Common myeloid progenitor, CD34-positive (primary cell): ENCODE measurements around the gene WDR20.
A peak's percentile ranks its signal among the peaks of the same experiment; 100 is the strongest.

Source experiments
- CTCF ChIA-PET: fragments of 350-600 bp; sonication (Branson Sonifier 250); formaldehyde crosslinking; loops from one replicate; lab custom pipeline; 2021; ENCODE audit warnings: antibody characterized with exemption; lab: Charles Lee
- POLR2A ChIA-PET: fragments of 350-600 bp; sonication (Branson Sonifier 250); formaldehyde crosslinking; loops from one replicate; lab custom pipeline; 2021; ENCODE audit warnings: antibody characterized with exemption; lab: Charles Lee
- DNase-seq, 3 donors: peaks; one replicate each; pipeline versions ENCODE4 v3.0.0 to v3.0.0-alpha.2; 2013
- H3K27ac ChIP-seq, 2 experiments: 1 replicate in 1 of 2; 2 replicates in 1 of 2; pipeline ENCODE4 v1.7.0; 2013; ENCODE audit warnings: inconsistent platforms in 2 of 2, low read length in 2 of 2, mild to moderate bottlenecking in 2 of 2, low read depth in 1 of 2, moderate library complexity in 1 of 2; ENCODE audit not compliant: severe bottlenecking in 2 of 2, insufficient read depth in 1 of 2, poor library complexity in 1 of 2
- H3K27me3 ChIP-seq, 5 experiments: replicated peaks in 2 of 5; 1 replicate in 3 of 5; 2 replicates in 2 of 5; pipeline versions ENCODE4 v1.6.1 to v1.7.0; 2013; ENCODE audit warnings: low read length in 4 of 5, mild to moderate bottlenecking in 2 of 5, moderate library complexity in 2 of 5, inconsistent platforms in 1 of 5; ENCODE audit not compliant: insufficient read depth in 5 of 5, control insufficient read depth in 4 of 5
- H3K36me3 ChIP-seq, 4 experiments: 1 replicate in 2 of 4; 2 replicates in 2 of 4; pipeline versions ENCODE4 v1.6.1 to v1.7.0; 2013; ENCODE audit warnings: low read length in 3 of 4, control low read depth in 1 of 4, mild to moderate bottlenecking in 1 of 4; ENCODE audit not compliant: control insufficient read depth in 4 of 4, insufficient read depth in 4 of 4
- H3K4me1 ChIP-seq, 4 experiments: 1 replicate in 3 of 4; 2 replicates in 1 of 4; pipeline versions ENCODE4 v1.6.1 to v1.7.1; 2013; ENCODE audit warnings: low read length in 3 of 4, mild to moderate bottlenecking in 3 of 4, control low read depth in 1 of 4, inconsistent platforms in 1 of 4, moderate library complexity in 1 of 4; ENCODE audit not compliant: control insufficient read depth in 4 of 4, insufficient read depth in 4 of 4; ENCODE audit errors: control extremely low read depth in 1 of 4
- H3K4me3 ChIP-seq, 7 experiments: 1 replicate in 4 of 7; 2 replicates in 3 of 7; pipeline versions ENCODE4 v1.5.1 to v1.7.0; 2013; ENCODE audit warnings: mild to moderate bottlenecking in 7 of 7, low read length in 6 of 7, moderate library complexity in 6 of 7, inconsistent platforms in 2 of 7, low read depth in 2 of 7, control low read depth in 1 of 7; ENCODE audit not compliant: insufficient read depth in 4 of 7, control insufficient read depth in 1 of 7; ENCODE audit errors: extremely low read depth in 1 of 7
- H3K9me3 ChIP-seq, 5 experiments: 1 replicate in 4 of 5; 2 replicates in 1 of 5; pipeline versions ENCODE4 v1.6.1 to v1.7.1; 2013; ENCODE audit warnings: low read length in 4 of 5, mild to moderate bottlenecking in 2 of 5, inconsistent platforms in 1 of 5, low read depth in 1 of 5, moderate library complexity in 1 of 5; ENCODE audit not compliant: control insufficient read depth in 4 of 5, insufficient read depth in 2 of 5; ENCODE audit errors: control extremely low read depth in 1 of 5
- WGBS: methylation state at CpG from one replicate; pipeline ENCODE4 v1.1.5; 2013; ENCODE audit not compliant: insufficient coverage; 5-methylcytosine and 5-hydroxymethylcytosine counted together

The WDR20 gene

GRCh38 chr14:102140750-102141145 lies 1.1 kb downstream of the WDR20 start:
- peaks cover 10 to 24% (median 19%) of the 10 kb centered on the region in 4 experiments for H3K4me1 ChIP-seq
- peak overlapping the region; percentile 96 to 100 (median 99) for H3K4me3 ChIP-seq
- CTCF ChIA-PET = interaction anchor here (0.6 kb wide), 1 partner anchor 63 kb away, joined by 3 read pairs; no protein-coding TSS in a partner anchor
- peaks cover 0 to 2% (median 0%) of the 10 kb centered on the region in 4 experiments for H3K36me3 ChIP-seq
- 5% methylated on average over 6 of the region's 9 CpGs for WGBS
- POLR2A ChIA-PET = no interaction called here
- peak overlapping the region; percentile 82 to 94 for H3K27ac ChIP-seq
- no peaks in the 10 kb centered on the region for H3K9me3 ChIP-seq
- no peaks in the 10 kb centered on the region for H3K27me3 ChIP-seq
- DNase-seq = no peak

- H3K36me3 ChIP-seq = peaks cover 0 to 2% (median 0%) of the 10 kb centered on the region in 4 experiments
- DNase-seq = no peak
- no peaks in the 10 kb centered on the region for H3K9me3 ChIP-seq
- no CpG with 5 or more reads among the region's 4 CpGs for WGBS
- H3K27me3 ChIP-seq = no peaks in the 10 kb centered on the region
- no peak overlapping the region for H3K27ac ChIP-seq
- ChIA-PET POLR2A (no interaction called here), CTCF (no interaction called here)
- H3K4me1 ChIP-seq = peaks cover 10 to 24% (median 19%) of the 10 kb centered on the region in 4 experiments
- H3K4me3 ChIP-seq = no peak overlapping the region
Measured at GRCh38 chr14:102141797-102142196, 2.1 kb downstream of the WDR20 start.

- CTCF ChIA-PET = no interaction called here
- POLR2A ChIA-PET = no interaction called here
- no peak overlapping the region for H3K27ac ChIP-seq
Measured at GRCh38 chr14:102144914-102145313, 5.2 kb downstream of the WDR20 start.

GRCh38 chr14:102145395-102145794 lies 5.7 kb downstream of the WDR20 start:
- ChIA-PET CTCF (no interaction called here), POLR2A (no interaction called here)
- Histone ChIP-seq H3K27me3 (no peaks in the 10 kb centered on the region), H3K9me3 (no peaks in the 10 kb centered on the region), H3K4me3 (no peak overlapping the region), H3K36me3 (peaks cover 0 to 5% (median 2%) of the 10 kb centered on the region in 4 experiments), H3K27ac (no peak overlapping the region), H3K4me1 (peaks cover 9 to 15% (median 11%) of the 10 kb centered on the region in 4 experiments)
- 100% methylated on average over 3 of the region's 6 CpGs for WGBS
- no peak for DNase-seq

More at GRCh38 chr14:102144914-102145313, 5.2 kb downstream of the WDR20 start:
- Histone ChIP-seq H3K27me3 (no peaks in the 10 kb centered on the region), H3K4me3 (no peak overlapping the region), H3K9me3 (no peaks in the 10 kb centered on the region), H3K4me1 (peaks cover 10 to 15% (median 11%) of the 10 kb centered on the region in 4 experiments), H3K36me3 (peaks cover 0 to 5% (median 2%) of the 10 kb centered on the region in 4 experiments)
- DNase-seq = no peak

GRCh38 chr14:102146423-102146822 lies 6.7 kb downstream of the WDR20 start:
- DNase-seq = no peak
- WGBS = 100% methylated on average over 2 of the region's 2 CpGs
- POLR2A ChIA-PET = no interaction called here
- H3K4me1 ChIP-seq = peaks cover 0 to 6% (median 2%) of the 10 kb centered on the region in 4 experiments
- peaks cover 3 to 5% (median 3%) of the 10 kb centered on the region in 4 experiments for H3K36me3 ChIP-seq
- H3K27me3 ChIP-seq = no peaks in the 10 kb centered on the region
- H3K4me3 ChIP-seq = no peak overlapping the region
- H3K27ac ChIP-seq = no peak overlapping the region
- no peaks in the 10 kb centered on the region for H3K9me3 ChIP-seq
- CTCF ChIA-PET = no interaction called here

- Histone ChIP-seq H3K27me3 (no peaks in the 10 kb centered on the region), H3K36me3 (peaks cover 5 to 14% (median 8%) of the 10 kb centered on the region in 4 experiments), H3K4me3 (no peak overlapping the region), H3K9me3 (peaks cover 0 to 3% (median 0%) of the 10 kb centered on the region in 5 experiments), H3K27ac (no peak overlapping the region), H3K4me1 (no peaks in the 10 kb centered on the region)
- ChIA-PET CTCF (interaction anchor here (1.2 to 1.9 kb wide), 3 partner anchors 14 to 54 kb away, joined by 3 to 4 read pairs (median 3); no protein-coding TSS in a partner anchor), POLR2A (interaction anchor here (0.6 kb wide), 1 partner anchor 71 kb away, joined by 3 read pairs; no protein-coding TSS in a partner anchor)
- no peak for DNase-seq
- WGBS = 100% methylated on average over 5 of the region's 7 CpGs
Measured at GRCh38 chr14:102150083-102150482, 10.4 kb downstream of the WDR20 start.

GRCh38 chr14:102150744-102151143 lies 11.0 kb downstream of the WDR20 start:
- H3K27me3 ChIP-seq = no peaks in the 10 kb centered on the region
- DNase-seq = peak in 1 of 3 donors; percentile 6
- H3K27ac ChIP-seq = no peak overlapping the region
- no peaks in the 10 kb centered on the region for H3K4me1 ChIP-seq
- peaks cover 5 to 14% (median 8%) of the 10 kb centered on the region in 4 experiments for H3K36me3 ChIP-seq
- WGBS = 88% methylated on average over 1 of the region's 1 CpG
- no peak overlapping the region for H3K4me3 ChIP-seq
- H3K9me3 ChIP-seq = peaks cover 0 to 3% (median 0%) of the 10 kb centered on the region in 5 experiments
- ChIA-PET CTCF (interaction anchor here (1.9 kb wide), 1 partner anchor 30 kb away, joined by 4 read pairs; no protein-coding TSS in a partner anchor), POLR2A (no interaction called here)
